ENCODE data around the gene CGB8.

CGB8 gene

DNA sequence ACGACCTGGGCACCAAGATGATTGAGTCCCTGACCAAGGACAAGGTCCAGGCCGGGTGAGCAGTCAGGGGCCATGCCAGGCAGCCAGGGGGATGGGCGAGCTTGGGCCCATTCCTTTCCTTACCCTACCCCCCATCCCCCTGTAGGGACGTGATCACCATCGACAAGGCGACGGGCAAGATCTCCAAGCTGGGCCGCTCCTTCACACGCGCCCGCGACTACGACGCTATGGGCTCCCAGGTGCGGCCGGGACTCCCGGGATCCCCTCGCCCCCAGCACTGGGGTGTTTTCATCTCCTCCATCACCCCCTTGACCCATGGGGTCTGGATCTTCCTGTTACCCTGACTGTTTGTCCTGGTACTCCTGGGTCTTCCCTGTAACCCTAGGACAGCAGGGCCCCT is 39.1 kb downstream of the CGB8 start:
- H4K20me1 ChIP-seq (ENCODE audit: insufficient read depth, low read length), result no peaks in the 10 kb centered on the region
- no peaks in the 10 kb centered on the region for H3K9me2 ChIP-seq (replicated peaks; ENCODE audit: insufficient read depth, low read length)
- H3K9ac ChIP-seq (ENCODE audit: low read length), result no peak overlapping the region
- DNase-seq, result no peak
- H2AFZ ChIP-seq (ENCODE audit: low read length), result no peak overlapping the region
- no peaks in the 10 kb centered on the region for H3K4me1 ChIP-seq (ENCODE audit: low read length)
- no peaks in the 10 kb centered on the region for H3K9me3 ChIP-seq (replicated peaks; ENCODE audit: insufficient read depth, low read length)
- no peak overlapping the region for H3K27ac ChIP-seq (ENCODE audit: low read length)
- H3K27me3 ChIP-seq (replicated peaks; ENCODE audit: insufficient read depth, low read length), result no peaks in the 10 kb centered on the region
- no peaks in the 10 kb centered on the region for H3F3A ChIP-seq (ENCODE audit: insufficient read depth, low read length)
- H3K4me3 ChIP-seq (ENCODE audit: low read length), result no peak overlapping the region
- H3K36me3 ChIP-seq (replicated peaks; ENCODE audit: insufficient read depth, low read length), result 0 out of 2 replicates have a peak, but pooled peaks cover 3% of the 10 kb centered on the region
- H3K4me2 ChIP-seq (ENCODE audit: low read depth, low read length), result no peak overlapping the region
- TF ChIP-seq EZH2phosphoT487 (IDR thresholded peaks at IDR 0.05; ENCODE audit: low read length), result no peak
- TF ChIP-seq, protein P1, sequence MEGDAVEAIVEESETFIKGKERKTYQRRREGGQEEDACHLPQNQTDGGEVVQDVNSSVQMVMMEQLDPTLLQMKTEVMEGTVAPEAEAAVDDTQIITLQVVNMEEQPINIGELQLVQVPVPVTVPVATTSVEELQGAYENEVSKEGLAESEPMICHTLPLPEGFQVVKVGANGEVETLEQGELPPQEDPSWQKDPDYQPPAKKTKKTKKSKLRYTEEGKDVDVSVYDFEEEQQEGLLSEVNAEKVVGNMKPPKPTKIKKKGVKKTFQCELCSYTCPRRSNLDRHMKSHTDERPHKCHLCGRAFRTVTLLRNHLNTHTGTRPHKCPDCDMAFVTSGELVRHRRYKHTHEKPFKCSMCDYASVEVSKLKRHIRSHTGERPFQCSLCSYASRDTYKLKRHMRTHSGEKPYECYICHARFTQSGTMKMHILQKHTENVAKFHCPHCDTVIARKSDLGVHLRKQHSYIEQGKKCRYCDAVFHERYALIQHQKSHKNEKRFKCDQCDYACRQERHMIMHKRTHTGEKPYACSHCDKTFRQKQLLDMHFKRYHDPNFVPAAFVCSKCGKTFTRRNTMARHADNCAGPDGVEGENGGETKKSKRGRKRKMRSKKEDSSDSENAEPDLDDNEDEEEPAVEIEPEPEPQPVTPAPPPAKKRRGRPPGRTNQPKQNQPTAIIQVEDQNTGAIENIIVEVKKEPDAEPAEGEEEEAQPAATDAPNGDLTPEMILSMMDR (IDR thresholded peaks at IDR 0.05; ENCODE audit: low read length), result no peak
- no peak for TF ChIP-seq EZH2 (optimal IDR thresholded peaks at IDR 0.05; ENCODE audit: low read depth, low read length)
- no peaks in the 10 kb centered on the region for H3K79me2 ChIP-seq (ENCODE audit: low read length)

GRCh38 chr19:49006905-49007304 is 42.0 kb downstream of the CGB8 start:
- Histone ChIP-seq H3K9me3 (replicated peaks; ENCODE audit: insufficient read depth, low read length) (no peaks in the 10 kb centered on the region), H3K36me3 (replicated peaks; ENCODE audit: insufficient read depth, low read length) (peaks cover 3% of the 10 kb centered on the region; the same call in 1 of the 2 replicates), H3K4me3 (ENCODE audit: low read length) (no peak overlapping the region), H3K79me2 (ENCODE audit: low read length) (no peaks in the 10 kb centered on the region), H3K9ac (ENCODE audit: low read length) (no peak overlapping the region), H3K4me1 (ENCODE audit: low read length) (no peaks in the 10 kb centered on the region), H3F3A (ENCODE audit: insufficient read depth, low read length) (no peaks in the 10 kb centered on the region), H3K27me3 (replicated peaks; ENCODE audit: insufficient read depth, low read length) (no peaks in the 10 kb centered on the region), H2AFZ (ENCODE audit: low read length) (no peak overlapping the region), H4K20me1 (ENCODE audit: insufficient read depth, low read length) (no peaks in the 10 kb centered on the region), H3K9me2 (replicated peaks; ENCODE audit: insufficient read depth, low read length) (no peaks in the 10 kb centered on the region), H3K4me2 (ENCODE audit: low read depth, low read length) (no peak overlapping the region), H3K27ac (ENCODE audit: low read length) (no peak overlapping the region)
- TF ChIP-seq EZH2 (optimal IDR thresholded peaks at IDR 0.05; ENCODE audit: low read depth, low read length) (no peak), EZH2phosphoT487 (IDR thresholded peaks at IDR 0.05; ENCODE audit: low read length) (no peak)
- TF ChIP-seq, protein P1 (IDR thresholded peaks at IDR 0.05; ENCODE audit: low read length), result no peak
- DNase-seq, result no peak

GRCh38 chr19:49004964-49005614 is 43.8 kb downstream of the CGB8 start:
- TF ChIP-seq, protein P1 (IDR thresholded peaks at IDR 0.05; ENCODE audit: low read length), result no peak
- no peak for TF ChIP-seq EZH2 (optimal IDR thresholded peaks at IDR 0.05; ENCODE audit: low read depth, low read length)
- TF ChIP-seq EZH2phosphoT487 (IDR thresholded peaks at IDR 0.05; ENCODE audit: low read length), result no peak
- Histone ChIP-seq H3K27me3 (replicated peaks; ENCODE audit: insufficient read depth, low read length) (no peaks in the 10 kb centered on the region), H3K4me2 (ENCODE audit: low read depth, low read length) (no peak overlapping the region), H3K9ac (ENCODE audit: low read length) (no peak overlapping the region), H3K36me3 (replicated peaks; ENCODE audit: insufficient read depth, low read length) (peaks cover 3% of the 10 kb centered on the region; the same call in 1 of the 2 replicates), H3K4me3 (ENCODE audit: low read length) (no peak overlapping the region), H2AFZ (ENCODE audit: low read length) (no peak overlapping the region), H3K9me3 (replicated peaks; ENCODE audit: insufficient read depth, low read length) (no peaks in the 10 kb centered on the region), H3K4me1 (ENCODE audit: low read length) (no peaks in the 10 kb centered on the region), H3K79me2 (ENCODE audit: low read length) (no peaks in the 10 kb centered on the region; the same call in 1 of the 2 replicates), H3F3A (ENCODE audit: insufficient read depth, low read length) (no peaks in the 10 kb centered on the region), H3K27ac (ENCODE audit: low read length) (no peak overlapping the region), H4K20me1 (ENCODE audit: insufficient read depth, low read length) (no peaks in the 10 kb centered on the region), H3K9me2 (replicated peaks; ENCODE audit: insufficient read depth, low read length) (no peaks in the 10 kb centered on the region)
- DNase-seq, result no peak
